Activated naive CD4-positive, alpha-beta T cell treated with anti-CD3 and anti-CD28 coated beads, Interleukin-2, amount 50 U/mL, for 24 hours (primary cell): Measurements from ENCODE around the gene CLDN6.
"Not testable (repeated sequence)": the region's sequence is repeated elsewhere in the genome, so short reads cannot be mapped to it uniquely, and the experiment has no call there.

Experiments used
- H3K27ac Mint-ChIP-seq: one replicate; pipeline ENCODE4 v1.8.0; 2021; ENCODE audit warnings: mild to moderate bottlenecking, mixed read lengths
- H3K27me3 Mint-ChIP-seq: one replicate; pipeline ENCODE4 v1.8.0; 2021; ENCODE audit warnings: mixed read lengths
- H3K36me3 Mint-ChIP-seq: one replicate; pipeline ENCODE4 v1.8.0; 2021; ENCODE audit warnings: mixed read lengths
- H3K4me1 Mint-ChIP-seq: one replicate; pipeline ENCODE4 v1.8.0; 2021; ENCODE audit warnings: mixed read lengths
- H3K4me3 Mint-ChIP-seq: one replicate; pipeline ENCODE4 v1.8.0; 2021; ENCODE audit warnings: mild to moderate bottlenecking, mixed read lengths
- H3K9me3 Mint-ChIP-seq: one replicate; pipeline ENCODE4 v1.8.0; 2021; ENCODE audit warnings: mixed read lengths

CLDN6 gene

DNA sequence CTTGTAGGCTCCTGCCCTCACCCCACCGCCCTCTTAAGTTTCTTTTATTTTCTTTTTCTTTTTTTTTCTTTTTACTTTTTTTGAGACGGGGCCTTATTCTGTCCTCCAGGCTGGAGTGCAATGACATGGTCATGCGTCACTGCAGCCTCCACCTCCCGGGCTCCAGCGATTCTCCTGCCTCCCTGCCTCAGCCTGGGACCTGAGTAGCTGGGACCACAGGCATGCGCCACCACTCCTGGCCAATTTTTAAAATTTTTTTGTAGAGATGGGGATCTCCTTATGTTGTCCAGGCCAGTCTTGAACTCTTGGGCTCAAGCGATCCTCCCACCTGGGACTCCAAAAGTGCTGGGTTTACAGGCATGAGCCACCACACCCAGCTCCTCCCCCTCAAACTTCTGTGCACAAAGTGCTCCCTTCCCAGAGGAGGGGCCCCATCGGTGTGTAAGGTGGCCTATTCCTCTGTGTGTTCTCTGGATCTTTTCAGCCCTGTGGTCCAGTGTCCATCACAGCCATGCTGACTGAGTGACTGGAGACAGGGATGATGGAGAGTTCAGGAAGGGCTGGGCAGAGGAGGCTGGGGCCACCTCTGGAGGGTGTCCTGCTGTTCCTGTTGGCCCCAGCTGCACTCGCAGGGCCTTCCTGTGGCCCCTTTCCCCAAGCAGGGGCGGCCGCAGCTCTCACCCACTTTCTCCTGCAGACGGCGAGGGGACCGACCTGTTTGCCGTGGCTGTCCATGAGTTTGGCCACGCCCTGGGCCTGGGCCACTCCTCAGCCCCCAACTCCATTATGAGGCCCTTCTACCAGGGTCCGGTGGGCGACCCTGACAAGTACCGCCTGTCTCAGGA is 38.6 kb upstream of the CLDN6 start:
- Mint-ChIP-seq H3K9me3 (no peaks in the 10 kb centered on the region), H3K4me1 (peaks cover 42% of the 10 kb centered on the region)

DNA sequence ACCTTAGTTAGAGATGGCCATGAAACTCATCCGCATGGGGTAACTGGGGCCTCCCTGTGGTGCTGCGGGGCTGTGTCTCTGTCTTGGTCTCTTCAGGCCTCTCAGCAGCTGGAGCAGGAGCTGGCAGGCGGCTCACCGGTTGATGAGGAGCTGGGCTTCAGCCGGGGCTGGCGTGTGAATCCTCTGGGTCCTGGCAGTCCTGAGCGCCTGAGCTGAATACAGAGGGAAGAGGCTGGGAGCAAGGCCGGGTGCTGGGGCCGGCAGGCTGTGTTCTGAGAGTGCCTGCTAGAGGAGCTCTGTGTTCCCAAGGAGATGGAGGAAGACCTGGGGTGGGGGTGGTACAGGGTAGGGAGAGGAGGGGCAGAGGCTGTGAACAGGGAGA is 37.7 kb upstream of the CLDN6 start:
- not testable (repeated sequence) for H3K36me3 Mint-ChIP-seq, H3K27me3 Mint-ChIP-seq, H3K27ac Mint-ChIP-seq, H3K9me3 Mint-ChIP-seq, H3K4me3 Mint-ChIP-seq
- H3K4me1 Mint-ChIP-seq, result peaks cover 42% of the 10 kb centered on the region

More for the DNA sequence above, 38.6 kb upstream of the CLDN6 start:
- no peaks in the 10 kb centered on the region for H3K36me3 Mint-ChIP-seq
- H3K27ac Mint-ChIP-seq, result no peak overlapping the region
- peak overlapping the region; percentile 23 for H3K4me3 Mint-ChIP-seq
- H3K27me3 Mint-ChIP-seq, result no peaks in the 10 kb centered on the region

- Mint-ChIP-seq H3K27ac (no peak overlapping the region), H3K4me1 (peaks cover 36% of the 10 kb centered on the region), H3K27me3 (no peaks in the 10 kb centered on the region), H3K4me3 (no peak overlapping the region), H3K36me3 (no peaks in the 10 kb centered on the region), H3K9me3 (no peaks in the 10 kb centered on the region)
Measured at GRCh38 chr16:3054965-3055733, 37.2 kb upstream of the CLDN6 start.

- not testable (repeated sequence) for H3K9me3 Mint-ChIP-seq, H3K36me3 Mint-ChIP-seq, H3K27me3 Mint-ChIP-seq, H3K27ac Mint-ChIP-seq, H3K4me3 Mint-ChIP-seq
- H3K4me1 Mint-ChIP-seq, result peaks cover 29% of the 10 kb centered on the region
Measured at GRCh38 chr16:3053330-3053710, 35.3 kb upstream of the CLDN6 start.

- not testable (repeated sequence) for H3K27me3 Mint-ChIP-seq, H3K9me3 Mint-ChIP-seq, H3K36me3 Mint-ChIP-seq, H3K27ac Mint-ChIP-seq, H3K4me3 Mint-ChIP-seq
- H3K4me1 Mint-ChIP-seq, result peaks cover 29% of the 10 kb centered on the region
Measured at GRCh38 chr16:3052571-3053329, 34.8 kb upstream of the CLDN6 start.

GRCh38 chr16:3051494-3051893 is 33.5 kb upstream of the CLDN6 start:
- Mint-ChIP-seq H3K4me3 (no peak overlapping the region), H3K4me1 (peaks cover 18% of the 10 kb centered on the region), H3K27me3 (peaks cover 1% of the 10 kb centered on the region), H3K9me3 (no peaks in the 10 kb centered on the region), H3K36me3 (no peaks in the 10 kb centered on the region), H3K27ac (no peak overlapping the region)

GRCh38 chr16:3051009-3051408 is 33.0 kb upstream of the CLDN6 start:
- Mint-ChIP-seq H3K9me3 (no peaks in the 10 kb centered on the region), H3K27me3 (peaks cover 1% of the 10 kb centered on the region), H3K4me1 (peaks cover 17% of the 10 kb centered on the region), H3K27ac (no peak overlapping the region), H3K36me3 (no peaks in the 10 kb centered on the region), H3K4me3 (no peak overlapping the region)

DNA sequence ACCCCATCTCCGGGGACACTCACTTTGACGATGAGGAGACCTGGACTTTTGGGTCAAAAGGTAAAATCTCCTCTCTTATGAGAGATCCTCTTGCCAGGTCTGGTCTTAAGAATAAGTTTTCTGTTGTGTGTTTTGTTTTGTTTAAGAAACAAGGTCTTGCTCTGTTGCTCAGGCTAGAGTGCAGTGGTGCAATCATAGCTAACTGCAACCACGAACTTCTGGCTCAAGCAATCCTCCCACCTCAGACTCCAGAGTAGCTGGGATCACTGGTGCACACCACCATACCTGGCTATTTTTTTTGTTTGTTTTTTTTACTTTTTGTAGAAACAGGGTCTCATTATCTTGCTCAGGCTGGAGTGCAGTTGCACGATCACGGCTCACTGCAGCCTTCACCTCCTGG is 32.5 kb upstream of the CLDN6 start:
- Mint-ChIP-seq H3K36me3 (no peaks in the 10 kb centered on the region), H3K4me1 (peaks cover 17% of the 10 kb centered on the region), H3K9me3 (no peaks in the 10 kb centered on the region), H3K27me3 (peaks cover 1% of the 10 kb centered on the region), H3K4me3 (no peak overlapping the region), H3K27ac (no peak overlapping the region)

DNA sequence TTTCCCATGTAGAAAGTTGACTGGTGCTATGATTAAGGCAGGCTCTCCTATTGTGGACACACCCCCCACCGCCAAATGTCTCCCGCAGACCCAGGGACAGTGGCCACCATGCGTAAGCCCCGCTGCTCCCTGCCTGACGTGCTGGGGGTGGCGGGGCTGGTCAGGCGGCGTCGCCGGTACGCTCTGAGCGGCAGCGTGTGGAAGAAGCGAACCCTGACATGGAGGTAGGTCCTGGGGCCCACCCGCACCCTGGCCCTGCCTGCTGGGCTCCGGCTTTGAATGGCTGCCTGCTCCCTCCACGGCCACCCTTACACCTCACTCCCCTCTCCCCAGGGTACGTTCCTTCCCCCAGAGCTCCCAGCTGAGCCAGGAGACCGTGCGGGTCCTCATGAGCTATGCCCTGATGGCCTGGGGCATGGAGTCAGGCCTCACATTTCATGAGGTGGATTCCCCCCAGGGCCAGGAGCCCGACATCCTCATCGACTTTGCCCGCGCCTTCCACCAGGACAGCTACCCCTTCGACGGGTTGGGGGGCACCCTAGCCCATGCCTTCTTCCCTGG is 32.0 kb upstream of the CLDN6 start:
- H3K9me3 Mint-ChIP-seq, result no peaks in the 10 kb centered on the region
- H3K27ac Mint-ChIP-seq, result no peak overlapping the region
- peaks cover 18% of the 10 kb centered on the region for H3K4me1 Mint-ChIP-seq
- peaks cover 6% of the 10 kb centered on the region for H3K27me3 Mint-ChIP-seq
- no peak overlapping the region for H3K4me3 Mint-ChIP-seq
- no peaks in the 10 kb centered on the region for H3K36me3 Mint-ChIP-seq

DNA sequence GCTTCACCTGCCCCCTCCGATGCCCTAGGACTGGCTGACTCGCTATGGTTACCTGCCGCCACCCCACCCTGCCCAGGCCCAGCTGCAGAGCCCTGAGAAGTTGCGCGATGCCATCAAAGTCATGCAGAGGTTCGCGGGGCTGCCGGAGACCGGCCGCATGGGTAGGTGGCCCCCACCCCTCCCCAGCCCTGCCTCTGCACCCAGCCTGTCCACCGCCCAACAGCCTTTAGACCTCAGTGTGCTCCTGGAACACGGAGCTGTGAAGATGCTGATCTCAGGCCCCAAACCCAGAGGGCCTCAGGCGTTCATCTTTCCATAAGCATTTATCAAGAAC is 29.4 kb upstream of the CLDN6 start:
- Mint-ChIP-seq H3K9me3 (no peaks in the 10 kb centered on the region), H3K27ac (no peak overlapping the region), H3K27me3 (peaks cover 19% of the 10 kb centered on the region), H3K4me1 (peaks cover 11% of the 10 kb centered on the region), H3K36me3 (no peaks in the 10 kb centered on the region), H3K4me3 (no peak overlapping the region)

DNA sequence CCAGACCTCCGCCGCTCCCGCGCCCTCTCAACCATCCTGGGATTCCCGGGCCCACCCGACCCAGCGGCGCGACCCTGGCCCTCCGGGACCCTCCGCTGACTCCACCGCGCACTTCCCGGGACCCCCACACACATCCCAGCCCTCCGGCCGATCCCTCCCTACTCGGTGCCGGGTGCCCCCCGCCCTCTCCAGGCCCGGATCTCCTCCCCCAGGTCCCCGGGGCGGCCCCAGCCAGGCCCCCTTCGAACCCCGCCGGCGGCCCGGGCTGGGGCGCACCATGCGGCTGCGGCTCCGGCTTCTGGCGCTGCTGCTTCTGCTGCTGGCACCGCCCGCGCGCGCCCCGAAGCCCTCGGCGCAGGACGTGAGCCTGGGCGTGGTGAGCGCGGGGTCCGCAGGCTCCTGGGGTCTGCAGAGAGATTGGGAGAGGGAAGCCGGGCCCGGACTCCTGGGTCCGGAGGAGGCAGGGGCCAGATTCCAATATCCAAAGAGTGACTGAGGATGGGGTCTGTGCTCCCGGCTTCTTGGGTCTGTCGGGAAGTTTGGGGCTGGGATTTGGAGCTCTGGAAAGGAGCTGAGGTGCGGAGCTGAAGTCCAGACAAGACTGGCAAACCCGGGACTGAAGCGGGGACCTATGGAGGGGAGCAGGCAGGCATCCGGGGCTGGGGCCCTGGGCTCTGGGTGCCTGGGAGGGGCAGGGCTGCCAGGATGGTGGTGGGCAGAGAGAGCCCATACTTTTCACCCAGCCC is 28.8 kb upstream of the CLDN6 start:
- peaks cover 11% of the 10 kb centered on the region for H3K4me1 Mint-ChIP-seq
- H3K27me3 Mint-ChIP-seq, result peaks cover 19% of the 10 kb centered on the region
- no peak overlapping the region for H3K27ac Mint-ChIP-seq
- no peaks in the 10 kb centered on the region for H3K9me3 Mint-ChIP-seq
- peak overlapping the region; percentile 54 for H3K4me3 Mint-ChIP-seq
- H3K36me3 Mint-ChIP-seq, result no peaks in the 10 kb centered on the region

- Mint-ChIP-seq H3K36me3 (no peaks in the 10 kb centered on the region), H3K4me3 (peak within 1 kb of the TSS; percentile 79), H3K9me3 (no peaks in the 10 kb centered on the region), H3K27ac (no peak within 1 kb of the TSS), H3K4me1 (peaks cover 11% of the 10 kb centered on the region), H3K27me3 (peaks cover 22% of the 10 kb centered on the region)
Measured at GRCh38 chr16:3045758-3046640, 28.0 kb upstream of the CLDN6 start, which contains the start of gene MMP25. Gene MMP25, plus strand, starts transcription at chr16:3046561. Its CDS starts 357 bp downstream, at chr16:3046918.

GRCh38 chr16:3044708-3045107 is 26.7 kb upstream of the CLDN6 start:
- Mint-ChIP-seq H3K4me1 (peaks cover 11% of the 10 kb centered on the region), H3K27ac (peak overlapping the region; percentile 77), H3K4me3 (peak overlapping the region; percentile 79), H3K36me3 (no peaks in the 10 kb centered on the region), H3K9me3 (no peaks in the 10 kb centered on the region), H3K27me3 (peaks cover 24% of the 10 kb centered on the region)

- Mint-ChIP-seq H3K4me1 (peaks cover 11% of the 10 kb centered on the region), H3K27ac (no peak overlapping the region), H3K36me3 (no peaks in the 10 kb centered on the region), H3K4me3 (no peak overlapping the region), H3K27me3 (peaks cover 40% of the 10 kb centered on the region), H3K9me3 (no peaks in the 10 kb centered on the region)
Measured at GRCh38 chr16:3042376-3042775, 24.4 kb upstream of the CLDN6 start.
